GM23338 (cell line): ENCODE measurements around the gene MICAL1. TPM values are rescaled to one million over a fixed set of nuclear protein-coding genes. Genes with fewer than 3 reads are reported as not detected.

ENCODE experiments used
- ATAC-seq: fragments of 200-7000 bp; cut with Tn5 transposase; 3 replicates; pipeline ENCODE4 v1.9.1; 2020
- DNase-seq: peaks from one replicate; pipeline ENCODE4 v3.0.0-alpha.2; 2015; ENCODE audit warnings: low spot score
- H2AFZ ChIP-seq: fragments of 200-600 bp; sonication (generic); 2 replicates; pipeline ENCODE4 v1.8.0; 2016; ENCODE audit warnings: antibody characterized with exemption, mild to moderate bottlenecking, moderate library complexity
- H3F3A ChIP-seq: fragments of 200-600 bp; sonication (generic); replicated peaks from 2 replicates; pipeline ENCODE4 v1.8.0; 2017; ENCODE audit warnings: antibody characterized with exemption, mixed run types, low read depth
- H3K27ac ChIP-seq: fragments of 200-600 bp; sonication (generic); 2 replicates; pipeline ENCODE4 v1.6.1; 2016; ENCODE audit warnings: low read depth
- H3K27me3 ChIP-seq: fragments of 200-600 bp; sonication (generic); 2 replicates; pipeline ENCODE4 v1.8.0; 2016; ENCODE audit warnings: mild to moderate bottlenecking, mixed run types, moderate library complexity; ENCODE audit not compliant: insufficient read depth
- H3K36me3 ChIP-seq: fragments of 200-600 bp; sonication (generic); 2 replicates; pipeline ENCODE4 v1.8.0; 2016; ENCODE audit warnings: mild to moderate bottlenecking; ENCODE audit not compliant: insufficient read depth
- H3K4me1 ChIP-seq: fragments of 200-600 bp; sonication (generic); 2 replicates; pipeline ENCODE4 v1.8.0; 2016; ENCODE audit warnings: mild to moderate bottlenecking, moderate library complexity; ENCODE audit not compliant: insufficient read depth
- H3K4me2 ChIP-seq: fragments of 200-600 bp; sonication (generic); 2 replicates; pipeline ENCODE4 v1.7.1; 2017; ENCODE audit warnings: mixed run types
- H3K4me3 ChIP-seq: fragments of 200-600 bp; sonication (generic); 2 replicates; pipeline ENCODE4 v1.6.1; 2016; ENCODE audit warnings: mixed run types
- H3K79me2 ChIP-seq: fragments of 200-600 bp; sonication (generic); replicated peaks from 2 replicates; pipeline ENCODE4 v1.8.0; 2017; ENCODE audit warnings: mild to moderate bottlenecking; ENCODE audit not compliant: insufficient read depth
- H3K9me2 ChIP-seq: fragments of 200-600 bp; sonication (generic); 2 replicates; pipeline ENCODE4 v1.8.0; 2017; ENCODE audit not compliant: insufficient read depth
- H4K20me1 ChIP-seq: fragments of 200-600 bp; sonication (generic); replicated peaks from 2 replicates; pipeline ENCODE4 v1.8.0; 2017; ENCODE audit warnings: mild to moderate bottlenecking; ENCODE audit not compliant: insufficient read depth
- H3K27ac Mint-ChIP-seq: 2 replicates; pipeline ENCODE4 v1.8.0; 2020; ENCODE audit warnings: inconsistent platforms, mild to moderate bottlenecking, moderate library complexity, mixed read lengths
- H3K27me3 Mint-ChIP-seq: 3 replicates; pipeline ENCODE4 v1.8.0; 2022; ENCODE audit warnings: low read depth, mild to moderate bottlenecking, moderate library complexity, mixed read lengths, inconsistent platforms; ENCODE audit not compliant: insufficient read depth, poor library complexity
- H3K36me3 Mint-ChIP-seq: 3 replicates; pipeline ENCODE4 v1.8.0; 2021; ENCODE audit warnings: low read depth, mild to moderate bottlenecking, inconsistent platforms, moderate library complexity, mixed read lengths
- H3K4me1 Mint-ChIP-seq: 3 replicates; pipeline ENCODE4 v1.8.0; 2020; ENCODE audit warnings: mild to moderate bottlenecking, inconsistent platforms, mixed read lengths
- H3K4me3 Mint-ChIP-seq: 3 replicates; pipeline ENCODE4 v1.8.0; 2021; ENCODE audit warnings: moderate library complexity, mild to moderate bottlenecking, inconsistent platforms, mixed read lengths
- H3K9me3 Mint-ChIP-seq: 3 replicates; pipeline ENCODE4 v1.8.0; 2020; ENCODE audit warnings: moderate library complexity, mild to moderate bottlenecking, inconsistent platforms, mixed read lengths
- CREB1 ChIP-seq: fragments of 250-450 bp; sonication (Bioruptor Pico); IDR thresholded peaks from 2 replicates; pipeline ENCODE4 v1.5.0; 2020; ENCODE audit warnings: low read depth, mild to moderate bottlenecking, moderate library complexity
- CTCF ChIP-seq, 2 experiments: fragments of 200-600 bp in 1 of 2; sonication (generic) in 1 of 2; conservative IDR thresholded peaks; 2 replicates each; pipeline versions ENCODE4 v1.5.1 to v1.6.1; 2016 to 2017; ENCODE audit warnings: antibody characterized with exemption in 2 of 2, low read depth in 2 of 2, mild to moderate bottlenecking in 2 of 2, moderate library complexity in 1 of 2
- EZH2 ChIP-seq: fragments of 200-600 bp; sonication (generic); IDR thresholded peaks from one replicate; pipeline ENCODE4 v1.8.0; 2017; ENCODE audit warnings: antibody characterized with exemption, mild to moderate bottlenecking, low read depth; ENCODE audit not compliant: unreplicated experiment
- EZH2phosphoT487 ChIP-seq: fragments of 200-600 bp; sonication (generic); IDR thresholded peaks from one replicate; pipeline ENCODE4 v1.8.1; 2018; ENCODE audit warnings: antibody characterized with exemption; ENCODE audit not compliant: unreplicated experiment
- NANOG ChIP-seq: IDR thresholded peaks from 2 replicates; pipeline ENCODE4 v1.6.1; 2016; ENCODE audit warnings: antibody characterized with exemption, borderline replicate concordance
- POLR2AphosphoS5 ChIP-seq: IDR thresholded peaks from 2 replicates; pipeline ENCODE4 v1.6.1; 2016; ENCODE audit warnings: antibody characterized with exemption, low read depth
- ZNF114 ChIP-seq: fragments of 250-450 bp; sonication (Bioruptor Pico); IDR thresholded peaks from 2 replicates; pipeline ENCODE4 v1.5.0; 2020; ENCODE audit warnings: mild to moderate bottlenecking, moderate library complexity
- ZNF331 ChIP-seq: fragments of 250-450 bp; sonication (Bioruptor Pico); IDR thresholded peaks from 2 replicates; pipeline ENCODE4 v1.5.0; 2020; ENCODE audit warnings: low read depth, mild to moderate bottlenecking, moderate library complexity
- polyA plus RNA-seq: library from polyadenylated mRNA; unstranded; fragments of >200 nt; fragmentation: Nextera tagmentation; extraction: Ambion mirVana; gene quantifications from 2 replicates; pipeline ENCODE4 v1.2.1, GENCODE V29; 2016
- total RNA-seq: library from RNA; depleted of rRNA; stranded (reverse); fragments of >200 nt; shearing (Covaris generic); gene quantifications from 2 replicates; pipeline ENCODE4 v1.2.3, GENCODE V29; 2014
- TF ChIP-seq, protein P1 (sequence below): IDR thresholded peaks from one replicate; pipeline ENCODE4 v1.6.1; 2018; ENCODE audit warnings: antibody characterized with exemption; ENCODE audit not compliant: unreplicated experiment
- TF ChIP-seq, protein P2 (sequence below): IDR thresholded peaks from 2 replicates; pipeline ENCODE4 v1.6.1; 2016; ENCODE audit warnings: antibody characterized with exemption
- TF ChIP-seq, protein P3 (sequence below): fragments of 250-450 bp; sonication (Bioruptor Pico); IDR thresholded peaks from 2 replicates; pipeline ENCODE4 v1.5.0; 2020; ENCODE audit warnings: mild to moderate bottlenecking, moderate library complexity

The MICAL1 gene
- total and polyA plus RNA-seq, 2 experiments from 2014 or later = 27.8 to 77.8 TPM

DNA sequence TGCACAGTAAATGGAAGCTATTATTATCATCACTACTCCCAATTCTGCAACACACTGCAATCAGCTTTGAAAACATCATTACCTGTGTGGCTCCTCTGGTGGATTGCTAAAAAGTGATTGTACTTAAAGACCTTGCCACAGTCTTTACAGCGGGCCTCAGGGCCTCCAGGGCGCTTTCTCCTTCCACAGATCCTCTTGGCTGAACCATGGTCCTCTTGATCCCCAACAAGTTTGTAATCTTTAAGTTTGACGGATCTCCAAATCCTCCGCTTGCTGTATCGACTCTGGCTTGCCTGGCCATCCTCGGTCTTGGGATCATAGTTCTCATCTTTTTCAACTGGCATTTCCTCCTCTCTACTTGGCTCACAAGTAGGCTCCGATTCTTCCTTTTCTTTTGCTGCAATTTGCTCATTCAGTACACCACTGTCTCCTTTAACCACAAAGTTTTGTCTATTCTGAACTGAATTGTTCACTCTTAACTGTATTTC, 25.5 kb upstream of the MICAL1 start (continued):
- TF ChIP-seq EZH2phosphoT487 = no peak
- no peak for TF ChIP-seq POLR2AphosphoS5

DNA sequence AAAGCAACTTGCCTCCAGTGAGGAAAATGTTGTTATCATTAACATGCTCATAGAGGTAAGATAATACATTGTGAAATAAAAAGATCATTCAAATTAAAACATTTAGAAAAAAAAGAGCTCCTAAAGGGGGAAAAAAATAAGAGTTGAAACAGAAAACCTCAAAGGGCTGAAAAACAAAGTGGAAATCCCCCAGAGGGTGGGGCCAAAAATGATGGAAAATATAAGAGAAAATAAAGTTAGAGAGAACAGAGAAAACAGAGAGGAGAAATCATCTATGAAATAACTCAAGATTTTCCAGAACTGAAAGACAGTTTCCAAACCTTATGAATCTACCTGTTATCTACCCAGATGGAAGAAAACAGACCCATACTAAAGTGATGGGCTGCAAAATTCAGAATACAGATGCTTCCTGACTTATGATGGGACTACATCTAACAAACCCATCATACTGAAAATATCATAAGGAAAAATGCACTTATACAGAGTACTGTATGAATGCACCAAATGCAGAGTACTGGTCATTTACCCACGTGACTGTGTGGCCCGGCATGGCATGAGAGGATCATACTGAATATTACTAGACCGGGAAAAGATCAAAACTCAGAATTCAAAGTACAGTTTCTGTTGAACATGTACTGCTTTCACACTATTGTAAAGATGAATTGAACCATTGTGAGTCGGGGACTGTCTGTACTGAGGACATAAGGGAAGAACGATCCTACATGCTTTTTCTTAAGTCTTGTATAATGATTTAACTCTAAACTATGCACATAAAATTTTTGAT, 23.5 kb upstream of the MICAL1 start:
- Histone ChIP-seq H2AFZ (no peak overlapping the region), H3K4me1 (peaks cover 45% of the 10 kb centered on the region), H3K4me3 (peak overlapping the region; percentile 75), H3K4me2 (peak overlapping the region; percentile 81), H3K79me2 (peaks cover 82% of the 10 kb centered on the region), H3K27me3 (no peaks in the 10 kb centered on the region), H3K36me3 (peaks cover 45% of the 10 kb centered on the region), H3K9me2 (no peaks in the 10 kb centered on the region), H3K27ac (peak overlapping the region; percentile 65), H4K20me1 (peaks cover 49% of the 10 kb centered on the region), H3F3A (no peaks in the 10 kb centered on the region)
- H3K36me3 Mint-ChIP-seq = peaks cover 67% of the 10 kb centered on the region
- H3K27ac Mint-ChIP-seq = peak overlapping the region; percentile 60; the same call in 1 of the 2 replicates
- peak overlapping the region; percentile 42 for H3K4me3 Mint-ChIP-seq
- DNase-seq (no peak), ATAC-seq (no peak)
- no peaks in the 10 kb centered on the region for H3K9me3 Mint-ChIP-seq
- H3K27me3 Mint-ChIP-seq = peaks cover 3% of the 10 kb centered on the region
- peaks cover 44% of the 10 kb centered on the region for H3K4me1 Mint-ChIP-seq
- no peak for TF ChIP-seq NANOG
- TF ChIP-seq EZH2 = no peak
- TF ChIP-seq ZNF114 = no peak
- no peak for TF ChIP-seq CREB1 (CRISPR knock-in tag)
- TF ChIP-seq, protein P1, sequence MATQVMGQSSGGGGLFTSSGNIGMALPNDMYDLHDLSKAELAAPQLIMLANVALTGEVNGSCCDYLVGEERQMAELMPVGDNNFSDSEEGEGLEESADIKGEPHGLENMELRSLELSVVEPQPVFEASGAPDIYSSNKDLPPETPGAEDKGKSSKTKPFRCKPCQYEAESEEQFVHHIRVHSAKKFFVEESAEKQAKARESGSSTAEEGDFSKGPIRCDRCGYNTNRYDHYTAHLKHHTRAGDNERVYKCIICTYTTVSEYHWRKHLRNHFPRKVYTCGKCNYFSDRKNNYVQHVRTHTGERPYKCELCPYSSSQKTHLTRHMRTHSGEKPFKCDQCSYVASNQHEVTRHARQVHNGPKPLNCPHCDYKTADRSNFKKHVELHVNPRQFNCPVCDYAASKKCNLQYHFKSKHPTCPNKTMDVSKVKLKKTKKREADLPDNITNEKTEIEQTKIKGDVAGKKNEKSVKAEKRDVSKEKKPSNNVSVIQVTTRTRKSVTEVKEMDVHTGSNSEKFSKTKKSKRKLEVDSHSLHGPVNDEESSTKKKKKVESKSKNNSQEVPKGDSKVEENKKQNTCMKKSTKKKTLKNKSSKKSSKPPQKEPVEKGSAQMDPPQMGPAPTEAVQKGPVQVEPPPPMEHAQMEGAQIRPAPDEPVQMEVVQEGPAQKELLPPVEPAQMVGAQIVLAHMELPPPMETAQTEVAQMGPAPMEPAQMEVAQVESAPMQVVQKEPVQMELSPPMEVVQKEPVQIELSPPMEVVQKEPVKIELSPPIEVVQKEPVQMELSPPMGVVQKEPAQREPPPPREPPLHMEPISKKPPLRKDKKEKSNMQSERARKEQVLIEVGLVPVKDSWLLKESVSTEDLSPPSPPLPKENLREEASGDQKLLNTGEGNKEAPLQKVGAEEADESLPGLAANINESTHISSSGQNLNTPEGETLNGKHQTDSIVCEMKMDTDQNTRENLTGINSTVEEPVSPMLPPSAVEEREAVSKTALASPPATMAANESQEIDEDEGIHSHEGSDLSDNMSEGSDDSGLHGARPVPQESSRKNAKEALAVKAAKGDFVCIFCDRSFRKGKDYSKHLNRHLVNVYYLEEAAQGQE = no peak
- no peak for TF ChIP-seq POLR2AphosphoS5
- no peak for TF ChIP-seq EZH2phosphoT487
- TF ChIP-seq, protein P2, sequence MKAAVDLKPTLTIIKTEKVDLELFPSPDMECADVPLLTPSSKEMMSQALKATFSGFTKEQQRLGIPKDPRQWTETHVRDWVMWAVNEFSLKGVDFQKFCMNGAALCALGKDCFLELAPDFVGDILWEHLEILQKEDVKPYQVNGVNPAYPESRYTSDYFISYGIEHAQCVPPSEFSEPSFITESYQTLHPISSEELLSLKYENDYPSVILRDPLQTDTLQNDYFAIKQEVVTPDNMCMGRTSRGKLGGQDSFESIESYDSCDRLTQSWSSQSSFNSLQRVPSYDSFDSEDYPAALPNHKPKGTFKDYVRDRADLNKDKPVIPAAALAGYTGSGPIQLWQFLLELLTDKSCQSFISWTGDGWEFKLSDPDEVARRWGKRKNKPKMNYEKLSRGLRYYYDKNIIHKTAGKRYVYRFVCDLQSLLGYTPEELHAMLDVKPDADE = no peak
- no peak for TF ChIP-seq ZNF331 (CRISPR knock-in tag)
- TF ChIP-seq, protein P3, sequence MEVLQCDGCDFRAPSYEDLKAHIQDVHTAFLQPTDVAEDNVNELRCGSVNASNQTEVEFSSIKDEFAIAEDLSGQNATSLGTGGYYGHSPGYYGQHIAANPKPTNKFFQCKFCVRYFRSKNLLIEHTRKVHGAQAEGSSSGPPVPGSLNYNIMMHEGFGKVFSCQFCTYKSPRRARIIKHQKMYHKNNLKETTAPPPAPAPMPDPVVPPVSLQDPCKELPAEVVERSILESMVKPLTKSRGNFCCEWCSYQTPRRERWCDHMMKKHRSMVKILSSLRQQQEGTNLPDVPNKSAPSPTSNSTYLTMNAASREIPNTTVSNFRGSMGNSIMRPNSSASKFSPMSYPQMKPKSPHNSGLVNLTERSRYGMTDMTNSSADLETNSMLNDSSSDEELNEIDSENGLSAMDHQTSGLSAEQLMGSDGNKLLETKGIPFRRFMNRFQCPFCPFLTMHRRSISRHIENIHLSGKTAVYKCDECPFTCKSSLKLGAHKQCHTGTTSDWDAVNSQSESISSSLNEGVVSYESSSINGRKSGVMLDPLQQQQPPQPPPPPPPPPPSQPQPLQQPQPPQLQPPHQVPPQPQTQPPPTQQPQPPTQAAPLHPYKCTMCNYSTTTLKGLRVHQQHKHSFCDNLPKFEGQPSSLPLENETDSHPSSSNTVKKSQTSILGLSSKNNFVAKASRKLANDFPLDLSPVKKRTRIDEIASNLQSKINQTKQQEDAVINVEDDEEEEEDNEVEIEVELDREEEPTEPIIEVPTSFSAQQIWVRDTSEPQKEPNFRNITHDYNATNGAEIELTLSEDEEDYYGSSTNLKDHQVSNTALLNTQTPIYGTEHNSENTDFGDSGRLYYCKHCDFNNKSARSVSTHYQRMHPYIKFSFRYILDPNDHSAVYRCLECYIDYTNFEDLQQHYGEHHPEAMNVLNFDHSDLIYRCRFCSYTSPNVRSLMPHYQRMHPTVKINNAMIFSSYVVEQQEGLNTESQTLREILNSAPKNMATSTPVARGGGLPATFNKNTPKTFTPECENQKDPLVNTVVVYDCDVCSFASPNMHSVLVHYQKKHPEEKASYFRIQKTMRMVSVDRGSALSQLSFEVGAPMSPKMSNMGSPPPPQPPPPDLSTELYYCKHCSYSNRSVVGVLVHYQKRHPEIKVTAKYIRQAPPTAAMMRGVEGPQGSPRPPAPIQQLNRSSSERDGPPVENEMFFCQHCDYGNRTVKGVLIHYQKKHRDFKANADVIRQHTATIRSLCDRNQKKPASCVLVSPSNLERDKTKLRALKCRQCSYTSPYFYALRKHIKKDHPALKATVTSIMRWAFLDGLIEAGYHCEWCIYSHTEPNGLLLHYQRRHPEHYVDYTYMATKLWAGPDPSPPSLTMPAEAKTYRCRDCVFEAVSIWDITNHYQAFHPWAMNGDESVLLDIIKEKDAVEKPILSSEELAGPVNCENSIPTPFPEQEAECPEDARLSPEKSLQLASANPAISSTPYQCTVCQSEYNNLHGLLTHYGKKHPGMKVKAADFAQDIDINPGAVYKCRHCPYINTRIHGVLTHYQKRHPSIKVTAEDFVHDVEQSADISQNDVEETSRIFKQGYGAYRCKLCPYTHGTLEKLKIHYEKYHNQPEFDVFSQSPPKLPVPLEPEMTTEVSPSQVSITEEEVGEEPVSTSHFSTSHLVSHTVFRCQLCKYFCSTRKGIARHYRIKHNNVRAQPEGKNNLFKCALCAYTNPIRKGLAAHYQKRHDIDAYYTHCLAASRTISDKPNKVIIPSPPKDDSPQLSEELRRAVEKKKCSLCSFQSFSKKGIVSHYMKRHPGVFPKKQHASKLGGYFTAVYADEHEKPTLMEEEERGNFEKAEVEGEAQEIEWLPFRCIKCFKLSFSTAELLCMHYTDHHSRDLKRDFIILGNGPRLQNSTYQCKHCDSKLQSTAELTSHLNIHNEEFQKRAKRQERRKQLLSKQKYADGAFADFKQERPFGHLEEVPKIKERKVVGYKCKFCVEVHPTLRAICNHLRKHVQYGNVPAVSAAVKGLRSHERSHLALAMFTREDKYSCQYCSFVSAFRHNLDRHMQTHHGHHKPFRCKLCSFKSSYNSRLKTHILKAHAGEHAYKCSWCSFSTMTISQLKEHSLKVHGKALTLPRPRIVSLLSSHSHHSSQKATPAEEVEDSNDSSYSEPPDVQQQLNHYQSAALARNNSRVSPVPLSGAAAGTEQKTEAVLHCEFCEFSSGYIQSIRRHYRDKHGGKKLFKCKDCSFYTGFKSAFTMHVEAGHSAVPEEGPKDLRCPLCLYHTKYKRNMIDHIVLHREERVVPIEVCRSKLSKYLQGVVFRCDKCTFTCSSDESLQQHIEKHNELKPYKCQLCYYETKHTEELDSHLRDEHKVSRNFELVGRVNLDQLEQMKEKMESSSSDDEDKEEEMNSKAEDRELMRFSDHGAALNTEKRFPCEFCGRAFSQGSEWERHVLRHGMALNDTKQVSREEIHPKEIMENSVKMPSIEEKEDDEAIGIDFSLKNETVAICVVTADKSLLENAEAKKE = no peak
- TF ChIP-seq CTCF (conservative IDR thresholded peaks at IDR 0.05; ENCODE audit: low read depth in 2 of 2) = no peak
